OCI-LY7 (cell line): ENCODE data around the gene SLC30A4.

ENCODE experiments used
- EZH2phosphoT487 ChIP-seq: fragments of 200-600 bp; sonication (generic); IDR thresholded peaks from 2 replicates; pipeline ENCODE4 v1.6.1; 2018; ENCODE audit warnings: low read depth, borderline replicate concordance, mild to moderate bottlenecking, mixed run types, antibody characterized with exemption, low read length, moderate library complexity, mixed read lengths
- TF ChIP-seq, protein P1 (sequence below): fragments of 200-600 bp; sonication (generic); conservative IDR thresholded peaks from 2 replicates; pipeline ENCODE4 v1.5.1; 2014; ENCODE audit warnings: mild to moderate bottlenecking, antibody characterized with exemption, low read length, moderate library complexity, mixed read lengths

DNA sequence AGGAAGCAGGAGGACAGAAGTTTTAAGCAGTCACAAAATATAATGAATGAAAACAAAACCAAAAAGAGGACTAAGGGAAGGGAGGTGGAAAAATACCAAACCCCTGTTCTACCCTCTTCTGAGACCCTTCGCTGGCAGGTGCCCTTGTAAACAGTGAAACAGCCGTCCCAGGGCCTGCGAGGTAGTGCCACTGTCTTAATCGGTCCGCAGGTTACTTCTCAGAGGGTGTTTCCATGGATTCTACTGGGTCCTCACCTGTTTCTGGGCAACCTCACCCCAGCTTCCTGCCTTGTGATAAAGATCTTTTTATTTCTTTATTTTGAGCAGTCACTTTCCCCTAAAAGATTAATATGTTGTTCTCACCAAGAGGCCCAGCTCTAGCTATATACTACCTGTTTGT, 65.3 kb downstream of the SLC30A4 start:
- TF ChIP-seq, protein P1, sequence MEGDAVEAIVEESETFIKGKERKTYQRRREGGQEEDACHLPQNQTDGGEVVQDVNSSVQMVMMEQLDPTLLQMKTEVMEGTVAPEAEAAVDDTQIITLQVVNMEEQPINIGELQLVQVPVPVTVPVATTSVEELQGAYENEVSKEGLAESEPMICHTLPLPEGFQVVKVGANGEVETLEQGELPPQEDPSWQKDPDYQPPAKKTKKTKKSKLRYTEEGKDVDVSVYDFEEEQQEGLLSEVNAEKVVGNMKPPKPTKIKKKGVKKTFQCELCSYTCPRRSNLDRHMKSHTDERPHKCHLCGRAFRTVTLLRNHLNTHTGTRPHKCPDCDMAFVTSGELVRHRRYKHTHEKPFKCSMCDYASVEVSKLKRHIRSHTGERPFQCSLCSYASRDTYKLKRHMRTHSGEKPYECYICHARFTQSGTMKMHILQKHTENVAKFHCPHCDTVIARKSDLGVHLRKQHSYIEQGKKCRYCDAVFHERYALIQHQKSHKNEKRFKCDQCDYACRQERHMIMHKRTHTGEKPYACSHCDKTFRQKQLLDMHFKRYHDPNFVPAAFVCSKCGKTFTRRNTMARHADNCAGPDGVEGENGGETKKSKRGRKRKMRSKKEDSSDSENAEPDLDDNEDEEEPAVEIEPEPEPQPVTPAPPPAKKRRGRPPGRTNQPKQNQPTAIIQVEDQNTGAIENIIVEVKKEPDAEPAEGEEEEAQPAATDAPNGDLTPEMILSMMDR = no peak
- no peak for TF ChIP-seq EZH2phosphoT487
